ENCODE measurements around the gene CLEC4A.

CLEC4A gene

GRCh38 chr12:8123124-8123912 lies at the start of gene CLEC4A:
TSS of gene CLEC4A (plus strand) at chr12:8123617. CDS start at chr12:8123879, 262 bp downstream.
- TF ChIP-seq CTCF (IDR thresholded peaks at IDR 0.05; ENCODE audit: low read depth, low read length), result no peak
- DNase-seq (ENCODE audit: extremely low read depth, low read depth), result no peak

- TF ChIP-seq CTCF (IDR thresholded peaks at IDR 0.05; ENCODE audit: low read depth, low read length), result no peak
- DNase-seq (ENCODE audit: extremely low read depth, low read depth), result no peak
These were observed 47.5 kb upstream of the CLEC4A start for GRCh38 chr12:8075935-8076334.

GRCh38 chr12:8076366-8076765 lies 47.1 kb upstream of the CLEC4A start:
- no peak for DNase-seq (ENCODE audit: extremely low read depth, low read depth)
- no peak for TF ChIP-seq CTCF (IDR thresholded peaks at IDR 0.05; ENCODE audit: low read depth, low read length)

- no peak for DNase-seq (ENCODE audit: extremely low read depth, low read depth)
- TF ChIP-seq CTCF (IDR thresholded peaks at IDR 0.05; ENCODE audit: low read depth, low read length), result no peak
These were observed 46.2 kb upstream of the CLEC4A start for GRCh38 chr12:8077207-8077606.

- peak; percentile 54 for TF ChIP-seq CTCF (IDR thresholded peaks at IDR 0.05; ENCODE audit: low read depth, low read length)
- peak; percentile 49 for DNase-seq (ENCODE audit: extremely low read depth, low read depth)
These were observed 45.0 kb upstream of the CLEC4A start for GRCh38 chr12:8078398-8078797.

- TF ChIP-seq CTCF (IDR thresholded peaks at IDR 0.05; ENCODE audit: low read depth, low read length), result no peak
- DNase-seq (ENCODE audit: extremely low read depth, low read depth), result no peak
These were observed 44.5 kb upstream of the CLEC4A start for GRCh38 chr12:8078916-8079315.

- no peak for TF ChIP-seq CTCF (IDR thresholded peaks at IDR 0.05; ENCODE audit: low read depth, low read length)
- no peak for DNase-seq (ENCODE audit: extremely low read depth, low read depth)
These were observed 43.3 kb upstream of the CLEC4A start for GRCh38 chr12:8080120-8080519.

All from AG09319 (cell line).